ENCODE results near the gene SP140L. TPM values are rescaled to one million over a fixed set of nuclear protein-coding genes. Genes with fewer than 3 reads are reported as not detected.
A peak's percentile ranks its signal among the peaks of the same experiment; 100 is the strongest.
"Not testable (repeated sequence)": the region's sequence is repeated elsewhere in the genome, so short reads cannot be mapped to it uniquely, and the experiment has no call there.

The SP140L gene
- 10 to 100 TPM; 11.8 to 15.4 (median 13.0) TPM for polyA plus RNA-seq
- long read RNA-seq, donor 1: 0 reads
- long read RNA-seq, donor 2: 0 reads
- long read RNA-seq, donor 3, partial matches to known transcripts: 0 of 1 reads
- long read RNA-seq, donor 3, other reads (novel, unspliced or antisense): 0 of 1 reads
- long read RNA-seq, donor 4: 0 reads
- long read RNA-seq, donor 5: 0 reads
- long read RNA-seq, donor 6: 0 reads
- long read RNA-seq, donor 7: 0 reads
- long read RNA-seq, donor 8: 0 reads
- long read RNA-seq, donor 9: 0 reads
- long read RNA-seq, donor 10: 0 reads

DNA sequence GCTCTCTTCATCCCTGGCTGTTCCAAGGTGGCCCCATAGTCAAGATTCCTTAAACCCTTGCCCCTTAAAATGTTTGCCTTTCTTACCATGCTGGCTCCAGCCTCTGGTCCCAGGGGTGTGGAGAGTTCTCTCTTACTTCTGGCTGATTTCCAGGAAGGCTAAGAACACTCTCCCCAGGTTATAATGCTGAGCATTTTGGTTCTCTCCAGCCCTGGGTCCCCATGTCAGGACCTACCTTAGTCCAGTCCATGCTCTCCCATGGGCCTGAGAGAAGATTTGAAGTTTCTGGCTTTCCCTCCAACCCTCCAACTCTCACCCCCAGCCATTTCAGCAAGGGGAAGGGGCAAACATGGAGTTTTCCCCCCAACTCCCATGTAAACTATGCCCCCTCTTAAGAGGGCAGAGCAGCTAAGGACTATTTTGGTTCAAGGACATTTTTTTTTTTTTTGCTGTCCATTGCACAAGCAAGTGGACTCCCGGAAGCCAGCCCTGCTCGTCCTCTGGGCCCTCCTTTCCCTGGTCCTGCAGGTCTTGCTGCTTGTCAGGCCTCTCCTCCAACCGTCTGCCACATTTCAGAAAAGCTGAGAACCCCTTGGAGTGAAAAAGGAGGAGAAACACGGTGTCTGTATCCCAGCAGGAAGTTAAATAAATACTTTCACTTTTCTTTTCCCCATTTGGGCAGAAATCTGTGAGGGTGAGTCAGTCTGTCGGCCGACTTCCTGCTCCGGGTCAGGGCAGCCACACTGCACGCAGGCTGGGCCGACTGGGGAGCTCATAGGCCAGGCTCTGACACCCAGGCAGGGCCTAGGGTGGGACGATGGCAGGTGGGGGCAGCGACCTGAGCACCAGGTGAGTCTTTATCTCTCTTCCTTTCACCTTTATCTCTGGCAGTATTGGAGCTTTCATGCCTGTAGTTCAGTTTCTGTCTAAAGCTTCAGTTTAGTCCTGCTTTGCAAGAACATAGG, at the start of gene SP140L:
SP140L (plus strand) TSS at position 741 of the 965 bp plus-strand sequence; CDS start at position 818, 77 bp downstream.
- H3K4me1 ChIP-seq (ENCODE audit: control insufficient read depth in 3 of 3, insufficient read depth in 2 of 3, low read depth in 1 of 3, low read length in 2 of 3): peaks cover 0 to 10% (median 5%) of the 10 kb centered on the region in 3 donors
- H3K4me3 ChIP-seq (ENCODE audit: low read depth in 1 of 3, low read length in 3 of 3): peak within 1 kb of the TSS; percentile 34 to 50 (median 37)
- DNase-seq (peak; percentile 81 to 92), FAIRE-seq (no peak)
- WGBS, 3 donors: 0 to 4% (median 2%) methylated on average over 11 of the region's 11 CpGs
- peaks cover 0 to 22% of the 10 kb centered on the region in 2 donors for H3K9me3 ChIP-seq (ENCODE audit: control insufficient read depth in 2 of 2, insufficient read depth in 1 of 2, low read depth in 1 of 2, low read length in 1 of 2)
- H3K27me3 ChIP-seq (ENCODE audit: control insufficient read depth in 3 of 3, insufficient read depth in 3 of 3, low read length in 3 of 3): no peaks in the 10 kb centered on the region
- H3K27ac ChIP-seq (ENCODE audit: low read depth in 1 of 3, low read length in 2 of 3): peak within 1 kb of the TSS; percentile 57 to 98 (median 94)
- H3K36me3 ChIP-seq (ENCODE audit: control insufficient read depth in 3 of 3, insufficient read depth in 2 of 3, low read depth in 1 of 3, low read length in 3 of 3): no peaks in the 10 kb centered on the region

- FAIRE-seq (no peak), DNase-seq (no peak)
- Histone ChIP-seq H3K4me1 (ENCODE audit: control insufficient read depth in 3 of 3, insufficient read depth in 2 of 3, low read depth in 1 of 3, low read length in 2 of 3) (no peaks in the 10 kb centered on the region), H3K27me3 (ENCODE audit: control insufficient read depth in 3 of 3, insufficient read depth in 3 of 3, low read length in 3 of 3) (peaks cover 0 to 3% (median 0%) of the 10 kb centered on the region in 3 donors), H3K36me3 (ENCODE audit: control insufficient read depth in 3 of 3, insufficient read depth in 2 of 3, low read depth in 1 of 3, low read length in 3 of 3) (no peaks in the 10 kb centered on the region), H3K4me3 (ENCODE audit: low read depth in 1 of 3, low read length in 3 of 3) (no peak overlapping the region), H3K9me3 (ENCODE audit: control insufficient read depth in 2 of 2, insufficient read depth in 1 of 2, low read depth in 1 of 2, low read length in 1 of 2) (no peaks in the 10 kb centered on the region), H3K27ac (ENCODE audit: low read depth in 1 of 3, low read length in 2 of 3) (no peak overlapping the region)
- WGBS, 3 donors: 89 to 100% (median 97%) methylated on average over 2 of the region's 2 CpGs
Measured at GRCh38 chr2:230282936-230283335, 44.1 kb upstream of the SP140L start.

GRCh38 chr2:230286048-230286447, 40.9 kb upstream of the SP140L start:
- H3K4me3 ChIP-seq (ENCODE audit: low read depth in 1 of 3, low read length in 3 of 3): no peak overlapping the region
- WGBS, 3 donors: 66 to 77% (median 75%) methylated on average over 3 of the region's 3 CpGs
- peaks cover 0 to 3% (median 0%) of the 10 kb centered on the region in 3 donors for H3K27me3 ChIP-seq (ENCODE audit: control insufficient read depth in 3 of 3, insufficient read depth in 3 of 3, low read length in 3 of 3)
- no peak overlapping the region for H3K27ac ChIP-seq (ENCODE audit: low read depth in 1 of 3, low read length in 2 of 3)
- no peaks in the 10 kb centered on the region for H3K4me1 ChIP-seq (ENCODE audit: control insufficient read depth in 3 of 3, insufficient read depth in 2 of 3, low read depth in 1 of 3, low read length in 2 of 3)
- DNase-seq: no peak
- H3K9me3 ChIP-seq (ENCODE audit: control insufficient read depth in 2 of 2, insufficient read depth in 1 of 2, low read depth in 1 of 2, low read length in 1 of 2): peaks cover 0 to 3% of the 10 kb centered on the region in 2 donors
- no peak for FAIRE-seq
- H3K36me3 ChIP-seq (ENCODE audit: control insufficient read depth in 3 of 3, insufficient read depth in 2 of 3, low read depth in 1 of 3, low read length in 3 of 3): no peaks in the 10 kb centered on the region

GRCh38 chr2:230289311-230289710, 37.7 kb upstream of the SP140L start:
- FAIRE-seq; H3K36me3 ChIP-seq (ENCODE audit: control insufficient read depth in 3 of 3, insufficient read depth in 2 of 3, low read depth in 1 of 3, low read length in 3 of 3); H3K27me3 ChIP-seq (ENCODE audit: control insufficient read depth in 3 of 3, insufficient read depth in 3 of 3, low read length in 3 of 3); H3K9me3 ChIP-seq (ENCODE audit: control insufficient read depth in 2 of 2, insufficient read depth in 1 of 2, low read depth in 1 of 2, low read length in 1 of 2); H3K27ac ChIP-seq (ENCODE audit: low read depth in 1 of 3, low read length in 2 of 3); H3K4me1 ChIP-seq (ENCODE audit: control insufficient read depth in 3 of 3, insufficient read depth in 2 of 3, low read depth in 1 of 3, low read length in 2 of 3); H3K4me3 ChIP-seq (ENCODE audit: low read depth in 1 of 3, low read length in 3 of 3): not testable (repeated sequence)
- DNase-seq: peak in 1 of 2 donors; percentile 22
- 85 to 90% (median 90%) methylated on average over 4 of the region's 4 CpGs for WGBS, 3 donors

DNA sequence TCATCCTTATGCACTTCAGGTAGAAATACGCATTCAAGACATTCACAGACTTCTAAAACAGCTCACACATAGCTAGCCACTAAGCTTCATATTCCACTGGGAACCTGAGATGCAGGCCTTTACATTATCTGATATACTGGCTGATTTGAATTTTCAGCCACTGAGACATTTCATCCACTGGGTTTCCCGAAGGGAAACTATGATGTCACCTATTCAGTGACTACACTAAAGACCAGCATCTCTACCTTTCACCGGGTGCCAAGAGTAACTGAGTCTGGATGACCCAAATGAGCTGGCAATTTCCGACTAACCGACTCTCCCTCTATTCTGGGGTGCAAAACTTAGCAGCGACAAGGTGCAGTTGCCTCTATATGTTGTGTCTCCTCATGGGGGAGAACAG, 31.8 kb upstream of the SP140L start:
- DNase-seq (no peak), FAIRE-seq (no peak)
- no peaks in the 10 kb centered on the region for H3K27me3 ChIP-seq (ENCODE audit: control insufficient read depth in 3 of 3, insufficient read depth in 3 of 3, low read length in 3 of 3)
- peaks cover 0 to 2% (median 0%) of the 10 kb centered on the region in 3 donors for H3K36me3 ChIP-seq (ENCODE audit: control insufficient read depth in 3 of 3, insufficient read depth in 2 of 3, low read depth in 1 of 3, low read length in 3 of 3)
- 91 to 93% (median 92%) methylated on average over 6 of the region's 6 CpGs for WGBS, 3 donors
- peaks cover 0 to 9% of the 10 kb centered on the region in 2 donors for H3K9me3 ChIP-seq (ENCODE audit: control insufficient read depth in 2 of 2, insufficient read depth in 1 of 2, low read depth in 1 of 2, low read length in 1 of 2)
- H3K4me3 ChIP-seq (ENCODE audit: low read depth in 1 of 3, low read length in 3 of 3): no peak overlapping the region
- no peaks in the 10 kb centered on the region for H3K4me1 ChIP-seq (ENCODE audit: control insufficient read depth in 3 of 3, insufficient read depth in 2 of 3, low read depth in 1 of 3, low read length in 2 of 3)
- no peak overlapping the region for H3K27ac ChIP-seq (ENCODE audit: low read depth in 1 of 3, low read length in 2 of 3)

DNA sequence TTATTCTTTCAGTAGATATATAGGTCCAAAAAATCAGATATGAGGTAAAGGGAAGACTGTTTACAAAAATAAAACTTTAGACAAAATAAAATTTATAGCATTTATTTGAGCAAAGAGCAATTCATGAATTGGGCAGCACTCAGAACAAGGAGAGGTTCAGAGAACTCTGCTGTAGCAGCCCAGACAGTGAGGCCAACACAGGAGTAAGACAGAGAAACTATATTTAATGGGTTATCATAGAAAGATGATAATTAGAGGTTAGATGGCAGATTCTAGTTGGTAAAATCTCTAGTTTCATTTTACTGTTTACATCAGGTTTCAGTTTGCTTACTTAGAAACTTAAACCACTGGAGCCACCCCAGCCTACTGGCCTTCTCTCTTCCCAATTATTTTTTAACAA, 30.1 kb upstream of the SP140L start:
- Histone ChIP-seq H3K36me3 (ENCODE audit: control insufficient read depth in 3 of 3, insufficient read depth in 2 of 3, low read depth in 1 of 3, low read length in 3 of 3) (peaks cover 0 to 2% (median 0%) of the 10 kb centered on the region in 3 donors), H3K27me3 (ENCODE audit: control insufficient read depth in 3 of 3, insufficient read depth in 3 of 3, low read length in 3 of 3) (no peaks in the 10 kb centered on the region), H3K9me3 (ENCODE audit: control insufficient read depth in 2 of 2, insufficient read depth in 1 of 2, low read depth in 1 of 2, low read length in 1 of 2) (peaks cover 0 to 9% of the 10 kb centered on the region in 2 donors), H3K27ac (ENCODE audit: low read depth in 1 of 3, low read length in 2 of 3) (no peak overlapping the region), H3K4me3 (ENCODE audit: low read depth in 1 of 3, low read length in 3 of 3) (no peak overlapping the region), H3K4me1 (ENCODE audit: control insufficient read depth in 3 of 3, insufficient read depth in 2 of 3, low read depth in 1 of 3, low read length in 2 of 3) (no peaks in the 10 kb centered on the region)
- DNase-seq (no peak), FAIRE-seq (no peak)

DNA sequence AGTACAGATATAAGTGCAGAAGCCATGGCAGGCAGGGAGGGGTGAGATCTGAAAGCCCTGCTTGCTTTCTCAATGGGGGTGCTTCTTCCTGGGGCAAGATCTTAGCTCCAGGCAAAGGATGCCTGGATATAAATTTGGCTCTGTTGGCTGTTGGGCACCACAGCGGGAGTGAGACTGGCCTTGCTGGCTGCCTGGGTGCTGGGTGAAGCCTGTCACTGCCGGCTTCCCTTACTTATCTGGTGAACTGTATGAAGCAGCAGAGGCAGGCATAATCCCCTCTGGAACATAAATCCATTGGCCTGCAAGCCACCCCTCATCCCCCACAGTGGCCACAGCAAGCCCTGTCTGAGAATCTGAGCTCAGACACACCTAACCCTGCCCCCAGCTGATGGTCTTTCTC, 27.4 kb upstream of the SP140L start:
- Histone ChIP-seq H3K36me3 (ENCODE audit: control insufficient read depth in 3 of 3, insufficient read depth in 2 of 3, low read depth in 1 of 3, low read length in 3 of 3) (peaks cover 0 to 2% (median 0%) of the 10 kb centered on the region in 3 donors), H3K27ac (ENCODE audit: low read depth in 1 of 3, low read length in 2 of 3) (no peak overlapping the region), H3K9me3 (ENCODE audit: control insufficient read depth in 2 of 2, insufficient read depth in 1 of 2, low read depth in 1 of 2, low read length in 1 of 2) (peaks cover 0 to 9% of the 10 kb centered on the region in 2 donors), H3K27me3 (ENCODE audit: control insufficient read depth in 3 of 3, insufficient read depth in 3 of 3, low read length in 3 of 3) (no peaks in the 10 kb centered on the region), H3K4me1 (ENCODE audit: control insufficient read depth in 3 of 3, insufficient read depth in 2 of 3, low read depth in 1 of 3, low read length in 2 of 3) (no peaks in the 10 kb centered on the region), H3K4me3 (ENCODE audit: low read depth in 1 of 3, low read length in 3 of 3) (no peak overlapping the region)
- FAIRE-seq: no peak
- DNase-seq: no peak
- 93 to 98% (median 96%) methylated on average over 2 of the region's 2 CpGs for WGBS, 3 donors

DNA sequence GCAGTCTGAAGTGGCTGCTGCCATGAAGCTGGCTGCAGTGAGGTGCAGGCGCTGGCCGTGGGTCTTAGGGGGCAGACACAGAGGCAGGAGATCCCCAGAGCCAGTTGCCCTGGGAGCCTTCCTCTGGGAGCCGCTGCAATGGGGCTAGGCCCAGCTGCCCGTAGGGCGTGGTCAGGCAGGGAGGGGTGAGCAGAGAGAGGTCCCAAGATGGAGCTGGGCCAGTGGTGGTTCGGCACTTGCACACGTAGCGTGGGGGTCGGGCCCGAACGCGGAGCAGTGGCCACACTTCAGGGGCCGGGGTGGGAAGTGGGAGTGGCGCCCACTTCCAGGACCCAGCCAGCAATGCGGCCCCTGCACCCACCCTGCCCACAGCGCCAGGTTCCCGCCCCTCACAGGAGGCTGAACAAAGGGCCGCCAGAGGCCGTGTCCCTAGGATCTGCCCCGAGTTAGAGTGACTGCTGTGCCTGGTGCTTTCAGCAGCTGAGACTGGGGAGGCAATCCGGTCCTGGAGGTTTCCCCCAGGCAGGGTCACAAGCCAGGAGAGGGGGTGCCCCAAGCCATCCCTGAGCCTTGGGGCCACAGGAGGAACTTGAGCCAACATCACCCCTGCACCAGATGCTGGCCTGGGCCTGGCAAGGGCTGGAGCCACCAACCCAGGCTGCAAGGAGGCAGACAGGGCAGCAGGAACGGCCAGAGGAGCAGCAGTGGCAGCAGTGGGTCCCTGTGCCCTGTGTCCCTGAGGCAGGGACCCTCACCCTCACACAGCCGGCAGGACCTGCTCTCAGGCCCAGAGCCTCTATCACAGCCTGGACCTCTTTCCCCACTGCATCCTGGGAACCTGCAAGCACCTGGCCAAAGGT, 21.3 kb upstream of the SP140L start:
- Histone ChIP-seq H3K27ac (ENCODE audit: low read depth in 1 of 3, low read length in 2 of 3) (no peak overlapping the region), H3K4me1 (ENCODE audit: control insufficient read depth in 3 of 3, insufficient read depth in 2 of 3, low read depth in 1 of 3, low read length in 2 of 3) (no peaks in the 10 kb centered on the region), H3K36me3 (ENCODE audit: control insufficient read depth in 3 of 3, insufficient read depth in 2 of 3, low read depth in 1 of 3, low read length in 3 of 3) (no peaks in the 10 kb centered on the region), H3K9me3 (ENCODE audit: control insufficient read depth in 2 of 2, insufficient read depth in 1 of 2, low read depth in 1 of 2, low read length in 1 of 2) (peaks cover 0 to 11% of the 10 kb centered on the region in 2 donors), H3K4me3 (ENCODE audit: low read depth in 1 of 3, low read length in 3 of 3) (no peak overlapping the region), H3K27me3 (ENCODE audit: control insufficient read depth in 3 of 3, insufficient read depth in 3 of 3, low read length in 3 of 3) (no peaks in the 10 kb centered on the region)
- DNase-seq: no peak
- 90 to 96% (median 94%) methylated on average over 21 to 23 of the region's 23 CpGs for WGBS, 3 donors
- FAIRE-seq: no peak
